Spleen (tissue), 7 donors: ENCODE results near the gene DIP2C.
"Not testable (repeated sequence)": the region's sequence is repeated elsewhere in the genome, so short reads cannot be mapped to it uniquely, and the experiment has no call there.

Experiments used
- POLR2A ChIP-seq, 3 donors: fragments of 450-650 bp; IDR thresholded peaks; one replicate each; pipeline ENCODE4 v1.5.1; 2017; ENCODE audit warnings: antibody characterized with exemption in 3 of 3, mild to moderate bottlenecking in 1 of 3
- TF ChIP-seq, protein P1 (sequence below), 11 experiments: fragments of 200-600 bp in 7 of 11; fragments of 450-650 bp in 4 of 11; sonication (generic) in 4 of 11; IDR thresholded peaks in 8 of 11; conservative IDR thresholded peaks in 3 of 11; 1 replicate in 7 of 11; 2 replicates in 4 of 11; pipeline versions ENCODE4 v1.4.0 to v1.8.0; 2016 to 2021; ENCODE audit warnings: antibody characterized with exemption in 11 of 11, inconsistent platforms in 4 of 11, mild to moderate bottlenecking in 1 of 11
- donor health status: DM: no; HTN: no; CAD: no; lungs with moderate emphysema.
- donor health status: DM: no; HTN: no; CAD: no.
- donor health status: DM: no; HTN: no; CAD: no.

DNA sequence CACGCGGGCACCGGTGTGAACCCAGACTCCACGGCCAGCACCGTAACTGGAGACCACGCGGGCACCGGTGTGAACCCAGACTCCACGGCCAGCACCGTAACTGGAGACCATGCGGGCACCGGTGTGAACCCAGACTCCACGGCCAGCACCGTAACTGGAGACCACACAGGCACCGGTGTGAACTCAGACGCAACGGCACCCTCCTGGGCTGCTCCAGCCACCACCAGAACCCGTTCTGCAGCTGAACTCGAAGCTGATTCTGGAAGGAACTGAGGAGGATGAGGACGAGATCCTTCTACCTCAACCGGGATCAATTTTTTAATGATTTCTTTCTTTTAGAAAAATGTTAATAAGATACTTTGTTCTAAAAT lies 56.7 kb downstream of the DIP2C start:
- TF ChIP-seq, protein P1, sequence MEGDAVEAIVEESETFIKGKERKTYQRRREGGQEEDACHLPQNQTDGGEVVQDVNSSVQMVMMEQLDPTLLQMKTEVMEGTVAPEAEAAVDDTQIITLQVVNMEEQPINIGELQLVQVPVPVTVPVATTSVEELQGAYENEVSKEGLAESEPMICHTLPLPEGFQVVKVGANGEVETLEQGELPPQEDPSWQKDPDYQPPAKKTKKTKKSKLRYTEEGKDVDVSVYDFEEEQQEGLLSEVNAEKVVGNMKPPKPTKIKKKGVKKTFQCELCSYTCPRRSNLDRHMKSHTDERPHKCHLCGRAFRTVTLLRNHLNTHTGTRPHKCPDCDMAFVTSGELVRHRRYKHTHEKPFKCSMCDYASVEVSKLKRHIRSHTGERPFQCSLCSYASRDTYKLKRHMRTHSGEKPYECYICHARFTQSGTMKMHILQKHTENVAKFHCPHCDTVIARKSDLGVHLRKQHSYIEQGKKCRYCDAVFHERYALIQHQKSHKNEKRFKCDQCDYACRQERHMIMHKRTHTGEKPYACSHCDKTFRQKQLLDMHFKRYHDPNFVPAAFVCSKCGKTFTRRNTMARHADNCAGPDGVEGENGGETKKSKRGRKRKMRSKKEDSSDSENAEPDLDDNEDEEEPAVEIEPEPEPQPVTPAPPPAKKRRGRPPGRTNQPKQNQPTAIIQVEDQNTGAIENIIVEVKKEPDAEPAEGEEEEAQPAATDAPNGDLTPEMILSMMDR (IDR thresholded peaks at IDR 0.05 in 8 of 11, conservative IDR thresholded peaks at IDR 0.05 in 3 of 11), result not testable (repeated sequence)
- not testable (repeated sequence) for TF ChIP-seq POLR2A (IDR thresholded peaks at IDR 0.05)
